OCI-LY3 (cell line): ENCODE measurements around the gene SULF2.

Experiments
- EZH2phosphoT487 ChIP-seq: fragments of 200-600 bp; shearing (Covaris generic); IDR thresholded peaks from 2 replicates; pipeline ENCODE4 v1.6.1; 2018; ENCODE audit warnings: antibody characterized with exemption, mixed run types, low read depth
- TF ChIP-seq, protein P1 (sequence below): fragments of 200-600, 300-600 bp; sonication (generic); IDR thresholded peaks from 2 replicates; pipeline ENCODE4 v1.5.1; 2014; ENCODE audit warnings: antibody characterized with exemption, low read length, low read depth

- TF ChIP-seq, protein P1, sequence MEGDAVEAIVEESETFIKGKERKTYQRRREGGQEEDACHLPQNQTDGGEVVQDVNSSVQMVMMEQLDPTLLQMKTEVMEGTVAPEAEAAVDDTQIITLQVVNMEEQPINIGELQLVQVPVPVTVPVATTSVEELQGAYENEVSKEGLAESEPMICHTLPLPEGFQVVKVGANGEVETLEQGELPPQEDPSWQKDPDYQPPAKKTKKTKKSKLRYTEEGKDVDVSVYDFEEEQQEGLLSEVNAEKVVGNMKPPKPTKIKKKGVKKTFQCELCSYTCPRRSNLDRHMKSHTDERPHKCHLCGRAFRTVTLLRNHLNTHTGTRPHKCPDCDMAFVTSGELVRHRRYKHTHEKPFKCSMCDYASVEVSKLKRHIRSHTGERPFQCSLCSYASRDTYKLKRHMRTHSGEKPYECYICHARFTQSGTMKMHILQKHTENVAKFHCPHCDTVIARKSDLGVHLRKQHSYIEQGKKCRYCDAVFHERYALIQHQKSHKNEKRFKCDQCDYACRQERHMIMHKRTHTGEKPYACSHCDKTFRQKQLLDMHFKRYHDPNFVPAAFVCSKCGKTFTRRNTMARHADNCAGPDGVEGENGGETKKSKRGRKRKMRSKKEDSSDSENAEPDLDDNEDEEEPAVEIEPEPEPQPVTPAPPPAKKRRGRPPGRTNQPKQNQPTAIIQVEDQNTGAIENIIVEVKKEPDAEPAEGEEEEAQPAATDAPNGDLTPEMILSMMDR = no peak
- no peak for TF ChIP-seq EZH2phosphoT487
Measured at GRCh38 chr20:47661714-47662113, 123.6 kb downstream of the SULF2 start.
